Measurements from ENCODE around the gene ZNF169. TPM values are rescaled to one million over a fixed set of nuclear protein-coding genes. Genes with fewer than 3 reads are reported as not detected.
"Not testable (repeated sequence)": the region's sequence is repeated elsewhere in the genome, so short reads cannot be mapped to it uniquely, and the experiment has no call there.

ZNF169 gene
- total RNA-seq, 1 donor from 2014 or later = 9.9 TPM

- intact Hi-C loops (cut with micrococcal nuclease) = no loop called here
- H3K36me3 Mint-ChIP-seq (ENCODE audit: low read depth) = peaks cover 12% of the 10 kb centered on the region
- no peak overlapping the region for H3K27ac Mint-ChIP-seq
- H3K4me3 Mint-ChIP-seq = no peak overlapping the region
- no peaks in the 10 kb centered on the region for H3K9me3 Mint-ChIP-seq
- DNase-seq (ENCODE audit: low spot score) = no peak
- H3K27me3 Mint-ChIP-seq (ENCODE audit: insufficient read depth) = no peaks in the 10 kb centered on the region
- H3K4me1 Mint-ChIP-seq (ENCODE audit: low read depth) = no peaks in the 10 kb centered on the region
Measured at GRCh38 chr9:94300470-94301301, 41.6 kb downstream of the ZNF169 start.

- no peaks in the 10 kb centered on the region for H3K9me3 Mint-ChIP-seq
- H3K4me1 Mint-ChIP-seq (ENCODE audit: low read depth) = no peaks in the 10 kb centered on the region
- peaks cover 11% of the 10 kb centered on the region for H3K36me3 Mint-ChIP-seq (ENCODE audit: low read depth)
- DNase-seq (ENCODE audit: low spot score) = no peak
- intact Hi-C loops (cut with micrococcal nuclease) = no loop called here
- no peak overlapping the region for H3K4me3 Mint-ChIP-seq
- H3K27me3 Mint-ChIP-seq (ENCODE audit: insufficient read depth) = no peaks in the 10 kb centered on the region
- H3K27ac Mint-ChIP-seq = no peak overlapping the region
Measured at GRCh38 chr9:94301583-94301982, 42.5 kb downstream of the ZNF169 start.

DNA sequence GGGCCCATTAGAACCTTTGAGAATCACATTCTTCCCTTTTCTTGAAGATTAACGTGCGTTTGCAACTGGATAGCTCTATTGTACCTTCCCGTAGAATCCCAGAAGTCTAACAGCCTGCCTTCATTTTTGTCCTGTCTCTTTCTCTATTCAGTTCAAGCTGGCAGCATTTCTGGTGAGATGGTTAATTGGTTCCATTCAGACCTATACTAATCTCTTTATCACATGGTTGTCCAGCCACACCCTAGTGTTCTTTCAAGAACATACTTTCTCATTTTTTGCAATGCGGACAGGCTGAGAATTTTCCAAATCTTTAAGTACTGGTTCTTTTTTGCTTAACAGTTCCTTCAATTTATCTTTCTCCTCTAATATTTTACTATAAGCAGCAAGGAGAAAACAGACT lies 43.3 kb downstream of the ZNF169 start:
- H3K9me3 Mint-ChIP-seq = no peaks in the 10 kb centered on the region
- intact Hi-C loops (cut with micrococcal nuclease) = no loop called here
- DNase-seq (ENCODE audit: low spot score) = no peak
- H3K4me1 Mint-ChIP-seq (ENCODE audit: low read depth) = no peaks in the 10 kb centered on the region
- peaks cover 6% of the 10 kb centered on the region for H3K36me3 Mint-ChIP-seq (ENCODE audit: low read depth)
- H3K4me3 Mint-ChIP-seq = no peak overlapping the region
- H3K27ac Mint-ChIP-seq = no peak overlapping the region
- no peaks in the 10 kb centered on the region for H3K27me3 Mint-ChIP-seq (ENCODE audit: insufficient read depth)

GRCh38 chr9:94303321-94303720 lies 44.2 kb downstream of the ZNF169 start:
- Mint-ChIP-seq H3K27ac (no peak overlapping the region), H3K4me3 (no peak overlapping the region), H3K36me3 (ENCODE audit: low read depth) (peaks cover 6% of the 10 kb centered on the region), H3K4me1 (ENCODE audit: low read depth) (no peaks in the 10 kb centered on the region), H3K27me3 (ENCODE audit: insufficient read depth) (no peaks in the 10 kb centered on the region), H3K9me3 (no peaks in the 10 kb centered on the region)
- intact Hi-C loops (cut with micrococcal nuclease) = no loop called here
- no peak for DNase-seq (ENCODE audit: low spot score)

DNA sequence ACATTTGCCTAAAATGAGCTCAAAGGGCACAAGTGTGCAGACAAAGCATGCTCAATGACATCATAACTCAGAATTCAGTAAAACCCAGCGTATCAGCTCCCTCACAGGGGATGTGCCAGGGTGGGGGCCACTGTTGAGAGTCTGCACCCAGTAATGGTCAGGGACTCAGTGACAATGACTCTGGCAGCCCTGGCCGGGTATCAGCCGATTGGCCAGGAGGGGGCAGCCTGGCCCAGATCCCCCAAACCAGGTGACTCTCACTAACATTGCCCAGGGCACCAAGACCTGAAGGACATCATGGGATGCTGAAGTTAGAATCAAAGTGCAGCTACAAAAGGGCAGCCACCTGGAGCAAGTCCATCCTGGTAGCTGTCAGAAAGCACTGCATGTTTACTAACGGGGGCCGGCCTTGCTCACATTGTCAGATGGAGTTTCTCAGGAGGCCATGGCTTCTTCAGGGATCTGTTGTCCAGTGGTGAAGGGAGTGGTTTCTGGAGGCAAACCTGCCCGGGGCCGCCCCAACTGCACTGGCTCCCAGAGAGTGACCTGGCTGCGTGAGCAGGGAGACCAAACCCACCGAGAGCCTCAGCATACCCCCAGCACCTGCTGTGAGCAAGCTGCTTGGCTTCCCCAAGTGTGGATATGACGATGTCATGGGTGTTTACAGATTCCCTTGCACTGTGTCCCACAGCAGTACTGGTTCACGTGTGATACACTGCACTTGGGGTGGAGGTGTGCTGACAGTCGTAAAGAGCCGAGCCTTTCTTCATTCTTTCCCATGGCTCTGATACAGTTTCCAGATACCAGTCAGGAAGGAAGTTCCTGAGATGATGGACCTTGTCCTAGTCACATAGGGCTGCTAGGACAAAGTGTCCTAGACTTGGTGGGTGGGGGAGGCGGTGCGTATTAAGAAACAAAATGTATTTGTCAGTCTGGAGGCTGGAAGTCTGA lies 56.2 kb downstream of the ZNF169 start:
- DNase-seq (ENCODE audit: low spot score); H3K27ac Mint-ChIP-seq; H3K4me3 Mint-ChIP-seq: not testable (repeated sequence)

DNA sequence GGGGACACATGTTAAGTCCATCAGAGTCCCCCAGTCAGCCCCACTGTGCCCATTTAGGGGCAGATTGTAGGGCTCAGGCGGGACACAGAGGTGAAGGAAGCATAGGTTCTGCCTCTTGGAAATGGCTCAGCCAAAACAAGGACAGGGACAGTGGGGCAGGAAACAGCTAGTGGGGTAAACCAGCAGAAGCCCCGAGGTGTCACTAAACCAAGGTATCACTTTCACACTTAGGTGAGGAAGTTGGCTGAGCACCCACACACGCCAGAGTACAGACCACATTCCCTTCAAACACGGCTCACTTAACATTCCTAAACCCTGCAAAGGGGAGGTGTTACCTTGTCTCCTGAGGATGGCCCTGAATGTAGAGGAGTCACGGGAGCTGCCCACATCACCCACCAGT lies 57.1 kb downstream of the ZNF169 start:
- H3K36me3 Mint-ChIP-seq (ENCODE audit: low read depth); intact Hi-C loops (cut with micrococcal nuclease): not testable (repeated sequence)

More for the DNA sequence above, 56.2 kb downstream of the ZNF169 start:
- intact Hi-C loops (cut with micrococcal nuclease); H3K36me3 Mint-ChIP-seq (ENCODE audit: low read depth); H3K9me3 Mint-ChIP-seq; H3K4me1 Mint-ChIP-seq (ENCODE audit: low read depth); H3K27me3 Mint-ChIP-seq (ENCODE audit: insufficient read depth): not testable (repeated sequence)

GRCh38 chr9:94317949-94318657 lies 59.0 kb downstream of the ZNF169 start:
- not testable (repeated sequence) for H3K27ac Mint-ChIP-seq; H3K36me3 Mint-ChIP-seq (ENCODE audit: low read depth); H3K9me3 Mint-ChIP-seq

More for the DNA sequence above, 57.1 kb downstream of the ZNF169 start:
- not testable (repeated sequence) for H3K27me3 Mint-ChIP-seq (ENCODE audit: insufficient read depth); H3K9me3 Mint-ChIP-seq; H3K4me3 Mint-ChIP-seq; H3K27ac Mint-ChIP-seq; H3K4me1 Mint-ChIP-seq (ENCODE audit: low read depth); DNase-seq (ENCODE audit: low spot score)

DNA sequence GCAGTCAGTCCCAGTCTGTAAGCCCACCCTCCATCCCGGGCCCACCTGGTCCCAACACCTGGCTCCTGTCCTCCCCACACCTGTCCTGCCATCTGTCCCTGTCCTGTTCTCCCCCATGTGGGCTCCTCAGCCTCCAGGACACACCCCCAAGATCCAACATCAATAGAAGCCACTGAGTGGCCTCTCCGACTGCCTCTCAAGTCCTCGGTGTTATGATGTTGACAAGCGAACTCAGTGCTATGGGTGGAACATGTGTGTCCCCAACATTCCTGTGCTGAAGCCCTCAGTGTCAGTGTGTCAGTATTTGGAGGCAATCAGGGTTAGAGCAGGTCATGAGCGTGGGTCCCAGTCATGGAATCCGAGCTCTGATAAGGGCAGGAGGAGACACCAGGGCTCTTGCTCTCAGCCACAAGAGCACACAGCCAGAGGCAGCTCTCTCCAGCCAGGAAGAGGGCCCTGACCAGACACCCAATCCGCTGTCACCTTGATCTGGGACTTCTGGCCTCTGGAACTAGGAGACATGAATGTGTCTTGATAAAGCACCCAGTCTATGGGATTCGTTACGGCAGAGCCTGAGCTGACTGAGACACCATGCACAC lies 63.3 kb downstream of the ZNF169 start:
- H3K36me3 Mint-ChIP-seq (ENCODE audit: low read depth); H3K4me1 Mint-ChIP-seq (ENCODE audit: low read depth); H3K9me3 Mint-ChIP-seq; DNase-seq (ENCODE audit: low spot score); intact Hi-C loops (cut with micrococcal nuclease); H3K27me3 Mint-ChIP-seq (ENCODE audit: insufficient read depth); H3K4me3 Mint-ChIP-seq; H3K27ac Mint-ChIP-seq: not testable (repeated sequence)

More at GRCh38 chr9:94317949-94318657, 59.0 kb downstream of the ZNF169 start:
- H3K4me3 Mint-ChIP-seq; intact Hi-C loops (cut with micrococcal nuclease); DNase-seq (ENCODE audit: low spot score); H3K27me3 Mint-ChIP-seq (ENCODE audit: insufficient read depth); H3K4me1 Mint-ChIP-seq (ENCODE audit: low read depth): not testable (repeated sequence)

- intact Hi-C loops (cut with micrococcal nuclease); H3K27me3 Mint-ChIP-seq (ENCODE audit: insufficient read depth); H3K4me3 Mint-ChIP-seq; H3K9me3 Mint-ChIP-seq; H3K27ac Mint-ChIP-seq; H3K36me3 Mint-ChIP-seq (ENCODE audit: low read depth); DNase-seq (ENCODE audit: low spot score); H3K4me1 Mint-ChIP-seq (ENCODE audit: low read depth): not testable (repeated sequence)
Measured at GRCh38 chr9:94323153-94323798, 64.2 kb downstream of the ZNF169 start.

DNA sequence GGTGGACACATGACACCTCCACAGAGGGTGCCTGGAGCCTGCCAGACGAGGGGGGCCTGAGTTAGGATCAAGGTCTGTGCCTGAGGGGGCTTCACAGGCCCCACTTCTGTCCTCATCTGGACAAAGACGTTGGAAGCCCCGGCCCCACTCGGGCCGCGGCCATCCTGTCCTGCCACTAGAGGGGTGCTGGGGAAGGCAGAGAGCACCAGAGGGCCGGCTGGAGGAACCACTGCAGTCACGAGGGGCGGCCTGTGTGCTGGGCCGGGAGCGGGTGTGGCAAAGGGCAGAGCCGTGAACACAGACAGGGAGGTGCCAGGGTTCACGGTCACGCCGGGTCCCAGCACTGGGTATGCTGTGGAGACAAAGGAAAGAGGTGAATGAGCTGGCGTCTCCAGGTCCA lies 66.5 kb downstream of the ZNF169 start:
- not testable (repeated sequence) for H3K27me3 Mint-ChIP-seq (ENCODE audit: insufficient read depth)

DNA sequence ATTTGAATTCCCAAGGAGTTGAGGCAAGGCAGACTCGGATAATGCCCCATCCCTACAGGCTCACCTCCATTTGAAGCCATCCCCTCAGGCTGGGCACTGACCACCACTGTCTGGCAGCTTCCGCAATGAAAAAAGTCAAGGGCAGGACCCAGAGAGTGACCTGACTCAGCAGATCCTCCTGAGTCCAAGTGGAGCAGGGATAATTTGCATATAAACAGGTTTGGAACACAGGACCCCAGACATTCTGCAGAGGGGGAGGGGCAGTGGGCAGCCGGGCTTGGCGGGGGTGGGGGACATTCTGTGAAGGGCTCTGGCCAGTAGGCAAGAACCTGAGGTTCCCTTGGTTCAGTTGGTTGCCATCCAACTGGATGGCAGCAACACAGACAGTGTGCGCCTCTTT lies 69.4 kb downstream of the ZNF169 start, which contains the start of gene NUTM2F:
Gene NUTM2F, minus strand, starts transcription at position 101 of the 400 bp plus-strand sequence. Its CDS starts 21 bp downstream, at position 80.
- H3K36me3 Mint-ChIP-seq (ENCODE audit: low read depth); H3K4me1 Mint-ChIP-seq (ENCODE audit: low read depth); H3K9me3 Mint-ChIP-seq; H3K27ac Mint-ChIP-seq; H3K4me3 Mint-ChIP-seq; DNase-seq (ENCODE audit: low spot score); H3K27me3 Mint-ChIP-seq (ENCODE audit: insufficient read depth); intact Hi-C loops (cut with micrococcal nuclease): not testable (repeated sequence)

More for the DNA sequence above, 66.5 kb downstream of the ZNF169 start:
- H3K36me3 Mint-ChIP-seq (ENCODE audit: low read depth); H3K4me1 Mint-ChIP-seq (ENCODE audit: low read depth); intact Hi-C loops (cut with micrococcal nuclease); H3K4me3 Mint-ChIP-seq; H3K9me3 Mint-ChIP-seq; DNase-seq (ENCODE audit: low spot score); H3K27ac Mint-ChIP-seq: not testable (repeated sequence)

DNA sequence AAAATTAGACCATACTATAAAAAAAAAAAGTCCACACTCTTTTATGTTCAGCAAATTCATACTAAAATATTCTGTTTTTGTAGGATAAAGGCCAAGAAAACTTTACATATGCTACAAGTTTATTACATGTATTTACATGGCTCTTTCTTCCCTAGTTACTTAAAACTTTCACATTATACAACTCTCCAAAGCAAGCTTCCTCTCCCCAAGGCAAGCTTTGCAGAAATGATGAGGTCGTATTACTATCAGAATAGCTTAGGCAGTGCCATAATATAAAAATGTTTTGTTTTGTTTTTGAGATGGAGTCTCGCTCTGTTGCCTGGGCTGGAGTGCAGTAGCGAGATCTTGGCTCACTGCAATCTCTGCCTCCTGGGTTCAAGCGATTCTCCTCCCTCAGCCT lies 77.3 kb downstream of the ZNF169 start:
- not testable (repeated sequence) for DNase-seq (ENCODE audit: low spot score)

More for the DNA sequence above, 77.3 kb downstream of the ZNF169 start:
- H3K4me3 Mint-ChIP-seq; H3K27ac Mint-ChIP-seq; H3K4me1 Mint-ChIP-seq (ENCODE audit: low read depth); H3K36me3 Mint-ChIP-seq (ENCODE audit: low read depth); H3K27me3 Mint-ChIP-seq (ENCODE audit: insufficient read depth); H3K9me3 Mint-ChIP-seq; intact Hi-C loops (cut with micrococcal nuclease): not testable (repeated sequence)
